ENCODE results near the gene INAFM2. TPM values are rescaled to one million over a fixed set of nuclear protein-coding genes. Genes with fewer than 3 reads are reported as not detected.

INAFM2 gene
- total and polyA plus RNA-seq, 9 of the 15 experiments (the other 6 are each of a cell fraction or from before 2014, with no cell fraction given), result 11.8 to 43.1 (median 27.2) TPM

- no peak for TF ChIP-seq ZNF407 (IDR thresholded peaks at IDR 0.05; ENCODE audit: low read depth)
- no peak for TF ChIP-seq STAT5A (IDR thresholded peaks at IDR 0.05; ENCODE audit: borderline replicate concordance, low read length)
- no peak for TF ChIP-seq ETV1 (tag; conservative IDR thresholded peaks at IDR 0.05; ENCODE audit: low read depth)
- no peak for TF ChIP-seq FOXP4 (CRISPR knock-in tag; IDR thresholded peaks at IDR 0.05; ENCODE audit: borderline replicate concordance)
- no peak for TF ChIP-seq NFRKB (IDR thresholded peaks at IDR 0.05; ENCODE audit: low read depth)
- TF ChIP-seq ZNF79 (CRISPR knock-in tag; IDR thresholded peaks at IDR 0.05; ENCODE audit: low read depth), result no peak
- no peak for TF ChIP-seq HMBOX1 (IDR thresholded peaks at IDR 0.05)
- no peak for TF ChIP-seq CREM (IDR thresholded peaks at IDR 0.05; ENCODE audit: low read depth)
- no peak for TF ChIP-seq TAL1 (IDR thresholded peaks at IDR 0.05)
- TF ChIP-seq ZBTB12 (CRISPR knock-in tag; IDR thresholded peaks at IDR 0.05), result no peak
- TF ChIP-seq NFIC (IDR thresholded peaks at IDR 0.05), result no peak
- TF ChIP-seq FOXA1 (IDR thresholded peaks at IDR 0.05; ENCODE audit: borderline replicate concordance), result no peak
- no peak for TF ChIP-seq CBX3 (IDR thresholded peaks at IDR 0.05; ENCODE audit: borderline replicate concordance in 1 of 2, low read length in 2 of 2)
- peak; percentile 70; the same call in 1 of the 2 replicates for TF ChIP-seq ZNF395 (CRISPR knock-in tag; IDR thresholded peaks at IDR 0.05)
These were observed 15.9 kb upstream of the INAFM2 start, which contains the start of gene PLCB2 (continued) for GRCh38 chr15:40307421-40308211.

All from K562 (cell line).